ENCODE results near the gene SETD1B.

DNA sequence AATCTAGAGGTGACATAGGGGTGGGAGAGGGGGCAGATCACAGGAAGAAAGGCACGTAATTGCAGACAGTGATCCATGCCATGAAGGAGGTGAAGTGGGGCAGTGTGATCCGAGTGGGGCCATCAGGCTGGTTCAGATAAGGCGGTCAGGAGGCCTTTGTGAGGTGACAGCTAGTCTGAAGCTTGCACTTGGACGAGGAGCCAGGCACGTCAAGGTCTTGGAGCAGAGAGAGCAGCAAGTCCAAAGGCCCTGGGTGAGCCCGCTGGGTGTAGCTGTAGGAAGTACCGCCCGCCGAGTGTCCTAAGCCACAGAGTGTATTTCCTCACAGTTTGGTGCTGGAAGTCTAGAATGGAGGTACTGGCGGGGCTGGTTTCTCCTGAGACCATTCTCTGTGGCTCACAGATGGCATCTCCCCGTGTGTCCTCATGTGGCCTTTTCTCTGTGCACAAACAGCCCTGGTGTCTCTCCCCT lies 33.9 kb upstream of the SETD1B start:
- TF ChIP-seq, protein P1, sequence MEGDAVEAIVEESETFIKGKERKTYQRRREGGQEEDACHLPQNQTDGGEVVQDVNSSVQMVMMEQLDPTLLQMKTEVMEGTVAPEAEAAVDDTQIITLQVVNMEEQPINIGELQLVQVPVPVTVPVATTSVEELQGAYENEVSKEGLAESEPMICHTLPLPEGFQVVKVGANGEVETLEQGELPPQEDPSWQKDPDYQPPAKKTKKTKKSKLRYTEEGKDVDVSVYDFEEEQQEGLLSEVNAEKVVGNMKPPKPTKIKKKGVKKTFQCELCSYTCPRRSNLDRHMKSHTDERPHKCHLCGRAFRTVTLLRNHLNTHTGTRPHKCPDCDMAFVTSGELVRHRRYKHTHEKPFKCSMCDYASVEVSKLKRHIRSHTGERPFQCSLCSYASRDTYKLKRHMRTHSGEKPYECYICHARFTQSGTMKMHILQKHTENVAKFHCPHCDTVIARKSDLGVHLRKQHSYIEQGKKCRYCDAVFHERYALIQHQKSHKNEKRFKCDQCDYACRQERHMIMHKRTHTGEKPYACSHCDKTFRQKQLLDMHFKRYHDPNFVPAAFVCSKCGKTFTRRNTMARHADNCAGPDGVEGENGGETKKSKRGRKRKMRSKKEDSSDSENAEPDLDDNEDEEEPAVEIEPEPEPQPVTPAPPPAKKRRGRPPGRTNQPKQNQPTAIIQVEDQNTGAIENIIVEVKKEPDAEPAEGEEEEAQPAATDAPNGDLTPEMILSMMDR (IDR thresholded peaks at IDR 0.05), result no peak
- no peak for TF ChIP-seq POLR2AphosphoS5 (IDR thresholded peaks at IDR 0.05)
